ENCODE results near the gene AKAP13. TPM values are rescaled to one million over a fixed set of nuclear protein-coding genes. Genes with fewer than 3 reads are reported as not detected.
"Not testable (repeated sequence)": the region's sequence is repeated elsewhere in the genome, so short reads cannot be mapped to it uniquely, and the experiment has no call there.

AKAP13 gene
- total and polyA plus RNA-seq, 2 of the 8 experiments (the other 6 are each of a cell fraction or from before 2014, with no cell fraction given): 14.0 to 46.2 TPM

GRCh38 chr15:85584872-85585271 is 204.5 kb downstream of the AKAP13 start (continued):
- TF ChIP-seq HDAC2 (IDR thresholded peaks at IDR 0.05; ENCODE audit: borderline replicate concordance in 1 of 2, low read depth in 2 of 2, low read length in 2 of 2) (no peak), JUN (IDR thresholded peaks at IDR 0.05; ENCODE audit: low read depth, low read length) (no peak)

DNA sequence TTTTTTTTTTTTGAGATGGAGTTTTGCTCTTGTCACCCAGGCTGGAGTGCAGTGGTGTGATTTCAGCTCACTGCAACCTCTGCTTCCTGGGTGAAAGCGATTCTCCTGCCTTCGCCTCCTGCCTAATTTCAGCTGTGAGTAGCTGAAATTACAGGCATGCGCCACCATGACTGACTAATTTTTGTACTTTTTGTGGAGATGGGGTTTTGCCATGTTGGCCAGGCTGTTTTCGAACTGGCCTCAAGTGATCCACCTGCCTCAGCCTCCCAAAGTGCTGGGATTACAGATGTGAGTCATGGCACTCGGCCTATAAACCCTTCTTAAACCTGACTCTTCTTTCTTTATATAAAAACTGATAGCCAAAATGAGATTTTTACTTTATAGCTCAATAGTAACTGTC is 205.8 kb downstream of the AKAP13 start:
- H2BK20ac ChIP-seq (ENCODE audit: low read length); H3K27ac ChIP-seq (ENCODE audit: low read depth, low read length); DNase-seq (ENCODE audit: low read depth in 1 of 2, low spot score in 2 of 2); H2BK15ac ChIP-seq (ENCODE audit: low read length); FAIRE-seq; H3K4ac ChIP-seq (replicated peaks; ENCODE audit: insufficient read length, low read depth, low read length); H3K4me3 ChIP-seq (ENCODE audit: extremely low read depth in 1 of 4, insufficient read depth in 2 of 4, low read depth in 3 of 4, low read length in 4 of 4); H3K23ac ChIP-seq (ENCODE audit: insufficient read length); H3K79me1 ChIP-seq (ENCODE audit: low read depth, low read length); H3K9me3 ChIP-seq (ENCODE audit: insufficient read depth in 2 of 2, low read depth in 1 of 2, low read length in 1 of 2); H4K20me1 ChIP-seq (replicated peaks in 1 of 2; ENCODE audit: control insufficient read depth in 1 of 2, insufficient read depth in 2 of 2, low read length in 2 of 2); H3K36me3 ChIP-seq (ENCODE audit: control insufficient read depth in 2 of 4, insufficient read depth in 4 of 4, low read length in 3 of 4); H3K4me2 ChIP-seq (ENCODE audit: insufficient read depth in 1 of 2, low read depth in 2 of 2, low read length in 2 of 2); H2BK5ac ChIP-seq (ENCODE audit: low read depth, low read length); H4K5ac ChIP-seq (ENCODE audit: insufficient read length, low read depth, low read length); H3K23me2 ChIP-seq (ENCODE audit: low read depth, low read length); H4K8ac ChIP-seq (ENCODE audit: extremely low read depth, insufficient read depth, low read length); H3K56ac ChIP-seq (replicated peaks; ENCODE audit: insufficient read length, low read depth, low read length); H4K91ac ChIP-seq (replicated peaks; ENCODE audit: insufficient read length, low read length); H3K27me3 ChIP-seq (replicated peaks in 1 of 4; ENCODE audit: control insufficient read depth in 3 of 4, extremely low read depth in 1 of 4, insufficient read depth in 3 of 4, low read length in 3 of 4); H2AFZ ChIP-seq (ENCODE audit: low read length); H3K4me1 ChIP-seq (replicated peaks in 1 of 4; ENCODE audit: control insufficient read depth in 3 of 4, insufficient read depth in 4 of 4, low read length in 3 of 4); H3K14ac ChIP-seq (ENCODE audit: insufficient read length); H2BK120ac ChIP-seq (replicated peaks; ENCODE audit: low read depth, low read length); H3K18ac ChIP-seq (ENCODE audit: extremely low read depth, low read length); H3K9ac ChIP-seq (replicated peaks in 1 of 4; ENCODE audit: extremely low read depth in 1 of 4, low read depth in 3 of 4, low read length in 3 of 4); H2BK12ac ChIP-seq (ENCODE audit: low read depth, low read length); H2AK5ac ChIP-seq (ENCODE audit: low read depth, low read length): not testable (repeated sequence)
- peaks cover 0 to 14% of the 10 kb centered on the region in 2 experiments; a peak in 2 of 4 replicates for H3K79me2 ChIP-seq (ENCODE audit: control insufficient read depth in 1 of 2, insufficient read depth in 2 of 2, low read length in 2 of 2)
- CTCF ChIA-PET (ENCODE audit: partially characterized antibody): interaction anchor here (0.9 to 1.8 kb wide), 3 partner anchors 11 to 250 kb away, joined by 3 read pairs; no protein-coding TSS in a partner anchor
- POLR2A ChIA-PET (ENCODE audit: partially characterized antibody): interaction anchor here (1.1 kb wide), 1 partner anchor 14 kb away, joined by 3 read pairs; no protein-coding TSS in a partner anchor
- WGBS, 2 experiments (ENCODE audit: extremely low coverage in 1 of 2, insufficient coverage in 1 of 2, insufficient read length in 1 of 2, insufficient replicate concordance in 2 of 2, low coverage in 1 of 2, low lambda C conversion rate in 2 of 2, missing lambda C conversion rate in 1 of 2): 92% methylated on average over 5 of the region's 5 CpGs; no CpG with 5 or more reads in 1 of the 2 experiments

Measured in H1 (cell line).